GM12874 (cell line): ENCODE data around the gene TUSC2.

Experiments
- CTCF ChIP-seq: IDR thresholded peaks from 2 replicates; pipeline ENCODE4 v1.5.1; 2011; ENCODE audit warnings: low read depth, mild to moderate bottlenecking, control low read depth, low read length, moderate library complexity; ENCODE audit not compliant: insufficient read depth

Gene TUSC2

GRCh38 chr3:50318615-50319014 is 9.4 kb downstream of the TUSC2 start:
- TF ChIP-seq CTCF: no peak

GRCh38 chr3:50318163-50318562 is 9.9 kb downstream of the TUSC2 start:
- TF ChIP-seq CTCF: no peak

GRCh38 chr3:50317300-50317699 is 10.7 kb downstream of the TUSC2 start:
- TF ChIP-seq CTCF: no peak

GRCh38 chr3:50316657-50317242 is 11.3 kb downstream of the TUSC2 start:
- no peak for TF ChIP-seq CTCF

- no peak for TF ChIP-seq CTCF
Measured at GRCh38 chr3:50314816-50315215, 13.2 kb downstream of the TUSC2 start.

GRCh38 chr3:50314342-50314741 is 13.7 kb downstream of the TUSC2 start:
- no peak for TF ChIP-seq CTCF

- no peak for TF ChIP-seq CTCF
Measured at GRCh38 chr3:50304601-50305000, 23.4 kb downstream of the TUSC2 start.
